Kasumi-1 (cell line): Measurements from ENCODE around the gene TRPM2.
"Not testable (repeated sequence)": the region's sequence is repeated elsewhere in the genome, so short reads cannot be mapped to it uniquely, and the experiment has no call there.

Experiments
- DNase-seq, 2 experiments: peaks; one replicate each; lab custom pipeline; 2025; lab: John Stamatoyannopoulos, UW

The TRPM2 gene

GRCh38 chr21:44354775-44355771 lies 1.7 kb downstream of the TRPM2 start:
- DNase-seq, result peak in 1 of 2 experiments; percentile 46

- no peak for DNase-seq
Observed at GRCh38 chr21:44356160-44356559, 2.7 kb downstream of the TRPM2 start.

GRCh38 chr21:44356636-44357035 lies 3.2 kb downstream of the TRPM2 start:
- DNase-seq, result no peak

- DNase-seq, result no peak
Observed at GRCh38 chr21:44357064-44357837, 3.8 kb downstream of the TRPM2 start.

GRCh38 chr21:44359396-44359795 lies 6.0 kb downstream of the TRPM2 start:
- DNase-seq, result peak in 1 of 2 experiments; percentile 3

- peak; percentile 86 to 93 for DNase-seq
Observed at GRCh38 chr21:44360159-44360558, 6.7 kb downstream of the TRPM2 start.

GRCh38 chr21:44361903-44362302 lies 8.5 kb downstream of the TRPM2 start:
- not testable (repeated sequence) for DNase-seq

- DNase-seq, result no peak
Observed at GRCh38 chr21:44363278-44363677, 9.9 kb downstream of the TRPM2 start.

GRCh38 chr21:44364151-44365053 lies 11.0 kb downstream of the TRPM2 start:
- no peak for DNase-seq

- no peak for DNase-seq
Observed at GRCh38 chr21:44365251-44365966, 12.0 kb downstream of the TRPM2 start.

GRCh38 chr21:44365967-44366585 lies 12.7 kb downstream of the TRPM2 start:
- DNase-seq, result no peak

GRCh38 chr21:44366586-44367211 lies 13.3 kb downstream of the TRPM2 start:
- no peak for DNase-seq

GRCh38 chr21:44368711-44369446 lies 15.5 kb downstream of the TRPM2 start:
- no peak for DNase-seq

GRCh38 chr21:44370027-44370735 lies 16.8 kb downstream of the TRPM2 start:
- DNase-seq, result no peak

GRCh38 chr21:44370786-44371410 lies 17.5 kb downstream of the TRPM2 start:
- no peak for DNase-seq

GRCh38 chr21:44371596-44371995 lies 18.2 kb downstream of the TRPM2 start:
- no peak for DNase-seq

- DNase-seq, result no peak
Observed at GRCh38 chr21:44372616-44373015, 19.2 kb downstream of the TRPM2 start.

- DNase-seq, result no peak
Observed at GRCh38 chr21:44374601-44375280, 21.3 kb downstream of the TRPM2 start.
